Right renal cortex interstitium (tissue), 3 donors: ENCODE measurements around the gene STARD6. TPM values are rescaled to one million over a fixed set of nuclear protein-coding genes. Genes with fewer than 3 reads are reported as not detected.
"Not testable (repeated sequence)": the region's sequence is repeated elsewhere in the genome, so short reads cannot be mapped to it uniquely, and the experiment has no call there.

Source experiments
- DNase-seq, 3 donors: peaks; one replicate each; pipeline ENCODE4 v3.0.0-alpha.2; 2013; ENCODE audit warnings: low read depth in 3 of 3, low spot score in 2 of 3
- polyA plus RNA-seq, 3 donors: library from polyadenylated mRNA; unstranded; fragments of 120-200 nt; gene quantifications; one replicate each; pipeline ENCODE4 v1.2.1, GENCODE V29; 2013; ENCODE audit not compliant: insufficient read length in 3 of 3

Gene STARD6
- polyA plus RNA-seq, 3 donors: 0.20 to 0.58 (median 0.25) TPM

DNA sequence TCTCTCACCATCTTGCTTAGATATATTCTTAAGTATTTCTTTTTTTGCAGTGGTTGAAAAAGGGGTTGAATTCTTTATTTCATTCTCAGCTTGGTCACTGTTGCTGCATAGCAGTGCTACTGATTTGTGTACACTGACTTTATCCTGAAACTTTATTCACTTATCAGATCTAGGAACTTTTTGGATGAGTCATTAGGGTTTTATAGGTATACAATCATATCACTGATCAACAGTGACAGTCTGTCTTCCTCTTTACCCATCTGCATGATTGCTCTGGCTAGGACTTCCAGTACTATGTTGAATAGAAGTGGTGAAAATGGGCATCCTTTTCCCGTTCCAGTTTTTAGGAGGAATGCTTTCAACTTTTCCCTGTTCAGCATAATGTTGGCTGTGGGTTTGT, 6.5 kb downstream of the STARD6 start:
- DNase-seq: no peak

DNA sequence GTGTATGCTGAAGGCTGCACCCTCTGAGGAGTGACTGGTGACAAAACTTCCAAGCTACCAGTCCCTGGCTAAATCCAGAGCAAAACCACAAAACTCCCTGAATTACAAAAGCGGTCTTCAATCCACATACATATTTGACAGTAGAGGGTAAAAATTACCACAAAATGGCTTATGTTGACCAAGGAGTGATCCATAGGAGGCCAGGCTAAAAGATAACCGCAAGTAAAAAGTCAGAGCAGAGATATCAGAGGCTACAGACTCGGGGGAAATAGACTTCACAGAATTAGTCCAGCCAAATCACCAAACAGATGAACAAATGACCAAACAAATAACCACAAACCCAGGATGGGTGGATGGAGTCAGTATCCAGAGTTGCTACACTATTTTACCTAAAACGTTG, 19.4 kb downstream of the STARD6 start:
- DNase-seq: no peak

DNA sequence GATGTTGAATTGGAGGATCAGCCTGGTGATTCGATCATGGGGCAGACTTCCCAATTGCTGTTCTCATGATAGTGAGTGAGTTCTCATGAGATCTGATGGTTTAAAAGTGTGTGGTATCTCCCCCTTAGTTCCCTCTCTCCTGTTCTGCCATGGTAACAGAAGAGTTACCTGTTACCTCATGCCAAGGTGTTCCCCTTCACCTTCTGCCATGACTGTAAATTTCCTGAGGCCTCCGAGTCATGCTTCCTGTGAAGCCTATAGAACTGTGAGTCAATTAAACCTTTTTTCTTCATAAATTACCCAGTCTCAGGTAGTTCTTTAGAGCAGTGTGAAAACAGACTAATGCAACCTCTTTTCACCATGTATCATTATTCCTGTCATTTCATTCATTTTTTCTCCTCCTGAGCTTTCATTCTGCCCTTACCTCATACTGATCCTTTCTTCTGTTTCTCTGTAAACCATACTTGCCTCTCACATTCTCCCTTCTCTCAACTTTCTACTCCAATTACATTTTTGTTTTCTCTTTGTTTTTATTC, 22.0 kb downstream of the STARD6 start:
- DNase-seq: no peak

DNA sequence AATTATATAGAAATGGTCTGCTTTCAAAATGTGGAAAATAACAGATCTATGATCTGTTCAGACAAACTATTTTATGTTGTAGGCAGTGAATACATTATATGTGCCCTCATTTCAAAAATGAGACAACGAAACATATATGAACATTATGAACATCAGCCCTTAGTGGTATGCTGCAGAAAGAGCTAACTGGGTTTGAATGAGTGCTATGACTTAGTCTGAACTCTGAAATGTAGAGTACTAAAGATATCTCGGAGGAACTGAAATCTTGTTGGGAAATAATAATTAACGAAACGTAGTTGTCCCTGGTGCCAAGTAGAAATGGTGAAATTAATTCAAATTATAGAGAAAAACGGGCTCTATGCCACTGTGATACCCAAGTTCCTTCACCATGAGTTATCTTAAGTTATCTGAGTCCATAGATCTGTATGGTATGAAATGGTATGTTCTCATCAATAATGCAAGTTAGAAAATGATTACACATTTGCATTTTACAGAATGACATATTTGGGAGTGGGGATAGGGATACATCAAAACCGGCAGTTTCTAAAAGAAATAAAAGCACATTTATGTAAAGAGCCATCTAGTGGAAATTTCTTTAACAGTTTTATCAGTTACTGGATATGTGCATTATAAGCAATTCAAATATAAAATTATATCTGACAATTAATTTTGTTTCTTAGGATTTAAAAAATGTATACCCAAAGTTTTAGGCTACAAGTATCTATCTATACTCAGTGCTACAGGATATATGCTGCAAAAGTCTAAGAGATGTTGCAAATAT, 26.7 kb downstream of the STARD6 start:
- no peak for DNase-seq

DNA sequence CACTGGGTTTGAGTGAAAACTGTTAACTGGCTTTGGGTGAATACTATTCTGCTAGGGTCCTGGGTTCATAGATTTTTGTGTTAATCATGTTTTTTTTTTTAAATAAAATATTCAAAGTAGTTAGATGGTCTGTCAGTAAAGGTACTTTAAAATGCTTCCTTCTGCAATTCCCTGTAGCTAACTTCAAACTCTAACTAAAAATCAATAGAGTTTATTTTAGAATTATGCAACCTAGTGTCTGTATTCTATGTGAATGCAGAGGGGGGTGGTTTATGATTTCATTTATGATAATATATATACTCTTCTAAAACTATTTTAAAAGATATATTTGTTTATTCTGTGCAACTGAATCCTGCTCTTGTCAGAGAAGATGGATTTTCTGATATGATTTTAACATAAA, 27.9 kb downstream of the STARD6 start:
- DNase-seq: no peak

DNA sequence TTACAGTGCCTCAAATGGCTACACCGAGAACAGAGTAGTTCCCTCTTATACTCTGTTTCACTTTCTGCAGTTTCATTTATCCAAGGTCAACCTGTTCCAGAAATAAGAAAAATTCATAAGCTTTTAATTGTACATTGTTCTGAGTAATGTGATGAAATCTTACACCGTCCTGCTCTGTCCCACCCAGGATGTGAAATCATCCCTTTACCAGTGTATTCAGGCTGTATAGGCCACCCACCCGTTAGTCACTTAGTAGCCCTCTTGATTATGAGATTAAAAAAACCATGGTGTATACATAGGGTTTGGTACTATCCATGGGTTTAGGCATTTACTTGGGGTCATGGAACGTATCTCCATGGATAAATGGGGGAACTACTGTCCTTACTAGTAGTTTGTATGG, 29.8 kb downstream of the STARD6 start:
- DNase-seq: no peak

DNA sequence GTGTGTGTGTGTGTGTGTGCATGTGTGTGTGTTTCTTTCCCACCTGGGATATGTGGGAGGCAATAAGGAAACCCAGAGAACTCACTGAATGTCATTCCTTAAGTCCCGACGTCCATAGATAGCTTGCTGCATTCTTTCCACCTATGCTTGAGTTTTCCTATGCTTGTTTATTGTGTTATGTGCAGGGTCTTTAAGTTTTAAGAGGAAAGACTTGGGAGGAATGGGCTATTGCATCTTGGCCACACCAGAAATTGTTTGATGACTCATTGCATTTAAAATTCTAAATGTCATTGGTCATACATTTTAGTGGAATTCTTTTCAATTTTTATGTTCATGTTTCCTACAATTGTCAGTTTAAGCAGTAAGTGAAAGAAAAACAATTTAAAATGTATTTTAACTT, 33.7 kb downstream of the STARD6 start:
- no peak for DNase-seq

DNA sequence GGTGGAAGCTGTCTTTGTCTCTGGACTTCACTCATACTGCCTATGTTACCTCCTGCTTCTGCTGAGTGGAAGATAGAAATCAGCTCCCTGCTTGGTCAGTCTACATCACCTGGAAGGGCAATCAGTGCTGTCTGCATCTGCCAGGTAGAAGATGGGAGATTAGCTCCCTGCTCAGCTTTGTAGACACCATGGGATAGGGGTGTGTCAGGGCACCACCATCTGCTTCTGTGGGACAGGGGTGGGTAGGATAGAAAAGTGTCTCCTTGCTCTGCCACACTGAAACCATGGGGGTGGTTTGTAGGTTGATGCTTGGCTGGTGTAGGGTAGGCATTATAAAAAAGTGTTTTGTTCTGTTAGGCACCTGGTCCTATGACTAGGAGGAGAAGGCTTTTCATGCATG, 34.1 kb downstream of the STARD6 start:
- no peak for DNase-seq

DNA sequence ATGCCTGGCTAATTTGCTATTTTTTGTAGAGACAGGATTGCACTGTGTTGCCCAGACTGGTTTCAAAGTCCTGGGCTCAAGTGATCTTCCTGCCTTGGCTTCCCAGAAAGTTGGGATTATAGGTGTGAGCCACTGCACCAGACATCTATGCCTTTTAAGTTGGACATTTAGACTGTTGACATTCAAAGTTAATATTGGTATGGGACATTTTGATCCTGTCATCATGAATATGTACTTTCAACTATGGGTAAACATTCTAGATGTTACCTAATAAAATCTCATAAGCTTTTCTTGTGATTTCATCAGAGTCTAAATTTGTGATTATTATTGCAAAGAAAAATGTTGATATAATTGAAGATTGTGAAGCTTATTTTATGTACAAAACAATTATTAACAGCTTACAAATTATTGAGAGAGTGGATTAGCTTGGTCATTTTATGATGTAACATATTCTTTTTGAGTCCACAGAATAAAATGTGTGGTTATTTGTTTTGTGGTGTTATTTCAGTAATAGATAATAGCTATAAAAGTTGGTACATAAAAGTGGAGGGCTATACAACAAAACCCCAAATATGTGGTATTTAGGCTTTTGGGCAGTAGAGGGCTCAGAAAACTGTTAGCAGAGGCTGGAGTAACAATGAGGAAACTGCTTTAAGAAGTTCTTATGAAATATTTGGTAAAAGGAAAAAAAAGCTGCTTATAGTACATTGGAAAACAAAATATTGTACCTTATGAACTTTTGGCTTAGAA, 41.4 kb downstream of the STARD6 start:
- no peak for DNase-seq

DNA sequence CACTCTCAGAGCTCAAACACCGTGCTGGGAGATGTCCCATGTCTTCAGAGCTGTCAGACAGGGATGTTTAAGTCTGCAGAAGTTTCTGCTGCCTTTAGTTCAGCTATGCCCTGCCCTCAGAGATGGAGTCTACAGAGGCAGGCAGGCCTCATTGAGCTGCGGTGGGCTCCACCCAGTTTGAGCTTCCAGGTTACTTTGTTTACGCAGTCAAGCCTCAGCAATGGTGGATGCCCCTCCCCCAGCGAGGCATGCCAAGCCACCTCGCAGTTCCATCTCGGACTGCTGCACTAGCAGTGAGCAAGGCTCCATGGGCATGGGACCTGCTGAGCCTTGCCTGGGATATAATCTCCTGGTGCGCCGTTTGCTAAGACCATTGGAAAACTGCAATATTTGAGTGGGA, 48.1 kb downstream of the STARD6 start:
- not testable (repeated sequence) for DNase-seq

DNA sequence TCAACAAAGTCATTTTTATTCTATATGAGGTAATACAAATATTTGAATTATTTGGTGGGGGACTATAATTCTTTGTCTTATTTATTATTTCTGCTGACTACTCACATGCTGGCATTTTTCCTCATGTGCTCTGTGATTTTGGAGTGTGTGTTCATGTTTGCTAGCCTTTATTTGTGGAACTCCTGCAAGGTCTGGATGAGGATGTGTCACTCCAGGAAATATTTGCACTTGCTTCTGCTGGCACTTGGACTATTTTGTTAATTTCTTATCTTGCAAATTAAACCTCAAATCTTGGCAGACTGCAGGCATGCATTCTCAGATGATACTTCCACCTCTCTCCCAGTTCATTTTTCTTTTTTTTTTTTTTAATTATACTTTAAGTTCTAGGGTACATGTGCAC, 54.2 kb downstream of the STARD6 start:
- no peak for DNase-seq

DNA sequence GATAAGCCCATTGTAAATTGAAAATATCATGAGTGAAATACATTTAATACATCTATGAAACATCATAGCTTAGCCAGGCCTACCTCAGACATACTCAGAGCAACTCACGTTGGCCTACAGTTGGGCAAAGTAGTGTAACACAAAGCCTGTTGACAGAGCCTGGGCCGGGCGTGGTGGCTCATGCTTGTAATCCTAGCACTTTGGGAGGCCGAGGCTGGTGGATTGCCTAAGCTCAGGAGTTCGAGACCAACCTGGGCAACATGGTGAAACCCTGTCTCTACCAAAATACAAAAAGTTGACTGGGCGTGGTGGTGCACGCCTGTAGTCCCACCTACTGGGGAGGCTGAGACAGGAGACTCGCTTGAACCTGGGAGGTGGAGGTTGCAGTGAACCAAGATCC, 58.7 kb downstream of the STARD6 start:
- DNase-seq: not testable (repeated sequence)

DNA sequence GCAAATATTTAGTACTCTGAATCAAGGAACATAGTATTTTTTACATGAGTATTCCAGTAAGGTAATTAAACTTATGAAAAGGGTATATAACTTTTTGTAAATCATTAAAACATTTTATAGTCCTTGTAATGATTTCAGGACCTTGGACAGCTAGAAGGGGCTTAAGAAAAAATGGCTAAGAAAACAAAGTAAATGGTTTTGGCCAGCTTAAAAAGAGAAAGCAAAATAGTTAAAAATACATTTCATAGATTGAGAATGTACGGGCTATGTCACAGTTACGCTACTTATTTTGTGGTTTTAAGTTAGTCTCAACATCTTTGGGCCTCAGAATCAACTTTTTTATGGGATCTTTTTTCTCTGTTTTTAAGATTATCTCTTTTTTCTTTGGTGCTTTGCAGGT, 61.6 kb downstream of the STARD6 start:
- no peak for DNase-seq

DNA sequence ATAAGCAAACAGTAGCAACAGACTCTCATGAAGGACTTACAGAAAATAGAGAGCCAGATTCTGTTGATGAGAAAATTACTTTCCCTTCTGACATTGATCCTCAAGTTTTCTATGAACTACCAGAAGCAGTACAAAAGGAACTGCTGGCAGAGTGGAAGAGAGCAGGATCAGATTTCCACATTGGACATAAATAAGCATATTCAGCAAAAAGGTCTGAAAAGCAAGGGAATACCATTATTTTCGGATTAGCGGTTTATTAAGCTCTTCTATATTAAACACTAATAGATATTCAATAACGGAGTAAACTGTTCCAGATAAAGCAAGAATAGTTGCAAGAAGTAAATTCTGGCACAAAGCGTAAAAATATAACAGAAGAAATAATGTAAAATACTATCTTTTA, 63.4 kb downstream of the STARD6 start:
- DNase-seq: no peak

DNA sequence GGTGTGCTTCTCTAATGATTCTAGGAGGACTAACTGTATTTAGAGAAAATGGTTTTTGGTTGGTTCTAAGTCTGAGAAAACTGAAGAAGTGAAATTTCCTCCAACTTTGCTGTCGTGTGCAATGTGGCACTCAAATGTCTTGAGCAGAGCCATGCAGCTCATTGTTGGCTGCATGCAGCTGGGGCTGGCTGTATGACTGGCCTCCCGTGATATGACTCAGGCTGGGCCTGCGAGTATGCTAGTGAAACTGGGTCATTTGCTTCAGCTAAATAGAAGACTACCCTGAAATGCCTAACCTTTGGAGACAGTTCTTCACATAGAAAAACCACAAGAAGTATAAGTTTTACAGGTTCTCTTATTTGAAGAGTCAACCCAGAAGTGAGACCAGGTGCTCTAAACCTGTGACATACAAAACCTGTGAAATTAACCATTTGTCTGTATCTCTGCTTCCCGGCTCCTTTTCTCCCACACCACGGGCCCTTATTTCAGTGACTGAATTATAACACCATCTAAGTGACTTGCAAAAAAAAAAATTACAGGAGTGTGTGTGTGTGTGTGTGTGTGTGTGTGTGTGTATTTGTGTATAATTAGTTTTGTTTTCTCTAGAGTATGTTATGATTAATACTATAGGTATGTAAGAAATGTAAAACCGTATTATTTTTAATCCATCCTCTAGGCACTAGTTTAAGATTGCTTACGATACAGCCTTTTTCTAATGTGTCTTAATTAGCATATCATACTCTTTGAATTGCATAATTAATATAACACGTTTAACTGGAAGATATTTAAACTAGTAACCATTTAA, 72.5 kb downstream of the STARD6 start:
- DNase-seq: no peak

DNA sequence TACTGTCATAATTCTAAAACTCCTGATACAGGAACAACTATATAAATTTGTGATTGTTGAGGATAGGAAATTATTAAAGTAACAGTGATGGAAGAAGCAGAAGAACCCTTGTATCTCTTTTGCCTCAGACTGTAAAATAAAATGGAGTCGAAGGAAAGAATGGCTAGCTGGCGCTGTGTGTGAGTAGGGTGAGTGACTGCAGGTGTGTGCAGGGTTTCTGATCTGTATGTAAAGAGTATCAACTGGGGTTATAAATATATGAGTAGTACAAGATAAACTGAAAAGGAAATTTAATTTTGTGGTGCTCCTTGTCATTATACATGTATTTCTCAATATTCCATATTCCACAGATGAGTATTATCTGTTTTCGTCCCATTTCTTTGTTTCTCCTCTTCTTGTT, 73.1 kb downstream of the STARD6 start:
- DNase-seq: no peak

DNA sequence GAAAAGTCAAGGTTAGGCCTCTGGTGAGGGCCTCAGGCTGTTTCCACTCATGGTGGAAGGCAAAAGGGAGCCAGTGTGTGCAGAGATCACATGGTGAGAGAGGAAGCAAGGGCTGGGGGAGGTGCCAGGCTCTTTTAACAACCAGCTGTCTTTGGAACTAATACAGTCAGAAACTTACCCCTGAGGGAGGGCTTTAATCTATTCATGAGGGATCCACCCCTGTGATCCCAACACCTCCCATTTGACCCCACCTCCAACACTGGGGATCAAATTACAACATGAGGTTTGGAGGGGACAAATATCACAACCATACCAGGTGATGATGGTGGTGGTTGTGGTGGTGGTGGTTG, 77.5 kb downstream of the STARD6 start:
- DNase-seq: no peak

DNA sequence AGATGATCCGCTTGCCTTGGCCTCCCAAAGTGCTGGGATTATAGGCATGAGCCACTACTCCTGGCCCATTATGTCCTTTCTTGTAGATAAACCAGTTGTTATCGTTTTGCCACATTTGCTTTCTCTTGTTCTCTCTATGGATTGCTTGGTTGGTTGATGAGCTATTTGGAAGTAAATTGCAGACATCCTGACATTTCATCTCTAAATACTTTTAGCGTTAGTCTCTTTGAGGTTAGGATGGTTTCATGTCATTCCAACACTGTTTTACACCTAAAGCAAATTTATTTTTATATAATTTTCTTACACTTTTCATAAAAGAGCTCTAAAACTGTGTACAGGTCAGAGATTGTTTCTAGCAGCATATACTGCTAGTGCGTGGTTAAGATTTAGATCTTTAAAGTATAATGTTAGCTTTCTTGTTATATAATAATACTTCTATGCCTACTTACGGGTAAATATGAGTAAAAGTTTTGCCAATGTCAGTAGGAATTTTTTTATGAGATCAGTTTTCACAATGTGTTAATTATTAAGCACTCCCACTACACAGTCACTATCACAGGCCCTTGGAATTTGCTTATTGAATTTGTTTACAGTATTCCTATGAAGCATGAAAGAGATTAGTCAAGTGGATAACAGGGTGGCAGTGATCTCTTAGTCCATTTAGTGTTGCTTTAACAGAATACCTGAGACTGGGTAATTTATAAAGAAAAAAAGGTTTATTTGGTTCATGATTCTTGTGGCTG, 78.0 kb downstream of the STARD6 start:
- peak in 1 of 3 donors; percentile 26 for DNase-seq

DNA sequence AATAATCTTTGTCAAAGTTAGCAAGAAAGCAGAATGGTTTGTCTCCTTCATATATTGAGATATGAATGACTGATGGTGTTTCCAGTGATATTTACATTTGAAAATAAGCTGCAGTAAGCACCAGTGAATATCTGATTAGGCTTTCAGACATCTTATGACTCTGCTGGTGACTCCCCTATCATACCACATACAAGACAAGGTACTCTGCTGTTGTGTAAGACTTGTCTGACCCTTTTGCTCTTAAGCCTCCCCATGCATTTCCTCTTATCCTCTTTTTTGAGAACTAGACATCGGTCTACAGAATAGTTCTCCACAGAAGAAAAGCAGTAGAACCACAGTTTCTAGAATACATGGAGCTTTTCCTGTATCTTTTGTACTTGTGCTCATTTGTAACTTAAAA, 79.0 kb downstream of the STARD6 start:
- no peak for DNase-seq

DNA sequence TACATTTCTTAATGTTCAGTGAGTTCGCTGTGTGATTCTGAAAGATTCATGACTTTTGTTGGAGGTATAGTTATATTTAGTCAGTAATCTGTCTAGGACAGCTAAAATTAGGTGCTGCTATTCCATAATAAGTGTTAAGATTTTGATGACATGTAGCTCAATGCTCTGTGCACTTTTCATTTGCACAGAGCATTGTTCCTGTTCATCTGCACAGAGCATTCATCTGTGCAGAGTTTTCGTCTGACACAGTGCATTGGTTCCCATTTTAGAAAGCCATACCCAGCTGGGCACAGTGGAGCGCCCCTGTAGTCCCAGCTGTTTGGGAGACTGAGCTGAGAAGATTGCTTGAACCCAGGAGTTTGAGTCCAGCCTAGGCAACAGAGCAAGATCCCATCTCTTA, 79.8 kb downstream of the STARD6 start:
- no peak for DNase-seq
